TTC549 (cell line): ENCODE data around the gene NINJ1.

Source experiments
- FAIRE-seq: peaks from 2 replicates; lab custom pipeline; 2012; peaks lifted over from hg19 to GRCh38; lab: Jason Lieb, UNC

The NINJ1 gene

GRCh38 chr9:93099551-93100275 lies 34.3 kb downstream of the NINJ1 start:
- no peak for FAIRE-seq

DNA sequence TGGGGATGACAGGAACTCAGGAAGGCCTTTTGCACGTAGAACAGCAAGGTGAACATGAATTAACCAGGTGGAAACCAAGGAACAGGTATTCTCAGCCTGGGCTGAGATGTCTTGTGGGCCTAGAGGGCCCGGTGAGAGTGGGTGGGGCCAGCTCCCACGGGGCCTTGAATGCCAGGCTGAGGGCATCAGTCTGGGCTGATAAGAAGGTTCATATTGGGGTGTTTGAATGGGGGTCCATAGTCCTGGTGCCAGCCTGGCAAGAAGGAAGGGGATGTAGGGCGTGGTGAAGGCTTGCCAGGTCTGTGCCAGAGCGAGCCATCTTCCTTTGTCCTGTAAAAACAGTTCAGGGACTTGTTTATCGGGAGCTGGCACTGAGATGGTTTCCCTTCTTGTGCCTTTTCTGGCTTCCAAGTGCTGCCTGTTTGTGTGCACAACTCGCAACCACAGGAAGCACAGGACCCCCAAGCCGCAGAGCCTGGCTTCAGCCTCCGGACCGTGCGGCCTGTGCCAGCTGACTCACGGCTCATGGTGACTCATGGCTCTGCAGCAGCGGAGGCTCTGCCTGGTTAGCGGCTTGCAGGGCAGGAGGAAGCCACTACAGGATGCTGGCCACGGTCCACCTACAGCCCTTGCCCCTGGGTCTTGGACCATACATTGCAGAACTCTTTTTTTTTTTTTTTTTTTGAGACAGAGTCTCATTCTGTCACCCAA lies 35.7 kb downstream of the NINJ1 start:
- no peak for FAIRE-seq

DNA sequence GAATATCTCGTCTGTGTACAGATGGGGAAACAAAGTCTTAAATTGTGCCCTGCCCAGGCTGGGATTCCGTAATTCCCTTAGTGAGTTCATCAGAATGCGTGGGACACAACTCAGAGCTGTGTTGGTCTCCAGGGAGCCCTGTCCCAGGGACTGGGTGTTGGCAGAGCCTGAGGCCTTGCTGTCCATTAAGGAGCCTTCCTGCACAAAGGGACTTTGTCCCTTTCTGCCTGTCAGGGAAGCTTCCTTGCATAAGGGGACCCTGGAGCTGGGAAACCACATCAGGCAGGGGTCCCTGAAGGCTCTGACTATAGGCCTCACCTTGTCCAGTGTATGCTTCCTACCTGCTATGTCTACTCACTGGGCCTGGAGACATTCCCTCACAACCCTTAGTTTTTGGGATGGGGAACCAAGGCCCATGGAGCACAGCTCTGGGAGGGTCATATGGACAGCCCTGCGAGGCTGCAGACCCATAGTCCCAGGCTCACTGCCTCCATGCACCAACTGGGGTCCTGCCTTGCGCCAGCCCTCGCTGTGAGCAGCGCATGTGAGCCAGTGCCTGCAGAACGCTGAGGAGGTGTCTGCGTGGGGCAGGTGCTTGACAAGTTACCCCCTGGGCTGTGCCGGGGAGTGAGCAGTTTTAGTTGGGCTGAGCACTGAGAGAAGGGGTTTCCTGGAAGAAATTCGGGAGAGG lies 36.4 kb downstream of the NINJ1 start:
- no peak for FAIRE-seq

DNA sequence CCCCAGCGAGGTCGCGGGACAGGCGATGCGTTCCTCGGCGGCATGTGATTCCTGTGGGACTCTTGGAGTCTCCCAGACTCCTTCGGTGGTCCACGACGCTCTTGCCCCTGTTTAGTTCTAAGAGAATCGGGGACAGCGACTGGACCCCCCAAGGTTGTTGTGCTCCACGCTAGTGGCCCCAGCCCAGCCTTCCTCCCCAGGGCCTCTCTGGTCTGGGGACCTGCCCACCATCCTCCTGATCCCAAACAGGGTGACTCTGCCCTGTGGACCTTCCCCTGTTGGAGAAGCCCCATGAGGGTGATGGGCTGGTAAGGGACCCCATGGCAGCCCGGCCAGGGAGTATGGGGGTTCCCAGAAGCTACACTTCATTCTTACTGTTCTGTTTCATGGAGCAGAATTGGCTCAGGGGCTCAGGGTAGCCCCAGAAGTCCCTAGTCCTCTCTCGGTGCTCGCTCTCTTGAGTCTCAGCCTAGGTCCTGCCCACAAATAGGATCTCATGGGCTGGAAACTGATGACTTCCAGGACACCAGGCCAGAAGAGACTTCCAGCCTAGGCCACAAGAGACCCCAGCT lies 37.2 kb downstream of the NINJ1 start:
- FAIRE-seq = no peak

DNA sequence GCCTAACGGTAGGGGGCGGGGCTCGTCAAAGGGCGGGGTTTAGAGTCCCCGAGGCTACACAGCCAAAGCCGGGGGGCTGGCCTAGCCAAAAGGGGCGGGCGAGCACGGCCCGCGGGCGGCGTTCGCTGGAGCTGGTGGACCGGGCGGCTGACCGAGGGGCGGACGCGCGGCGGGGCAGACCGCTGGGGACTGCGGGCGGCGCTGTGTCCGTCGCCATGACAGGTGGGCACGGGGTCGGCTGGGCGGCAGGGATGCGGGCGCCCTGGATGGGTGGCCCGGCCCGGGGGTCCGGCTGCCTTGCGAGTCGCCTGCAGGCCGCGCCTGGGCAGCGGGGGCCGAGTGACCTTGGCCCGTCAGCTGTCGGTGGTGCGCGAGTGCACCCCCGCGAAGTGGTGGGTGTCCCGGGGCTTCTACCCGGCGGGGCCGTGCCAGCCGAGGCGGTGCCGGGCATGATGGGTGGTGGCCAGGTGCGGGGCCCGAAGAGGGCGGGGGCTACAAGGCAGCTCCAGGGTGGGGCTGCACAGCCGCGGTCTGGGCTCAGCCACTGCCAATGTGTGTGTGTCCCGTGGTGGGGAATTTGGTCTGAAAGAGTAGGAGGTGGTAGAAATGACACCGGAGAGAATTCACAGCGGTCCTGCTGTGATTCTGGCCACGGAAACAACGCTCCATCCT lies 37.8 kb downstream of the NINJ1 start, which contains the start of gene CARD19:
Gene CARD19 (plus strand): TSS at position 87 of the 672 bp plus-strand sequence. CDS start 129 bp downstream, at position 216.
- no peak for FAIRE-seq

- no peak for FAIRE-seq
These were observed 38.6 kb downstream of the NINJ1 start for GRCh38 chr9:93095205-93096130.

- no peak for FAIRE-seq
These were observed 39.3 kb downstream of the NINJ1 start for GRCh38 chr9:93094658-93095204.

- no peak for FAIRE-seq
These were observed 40.0 kb downstream of the NINJ1 start for GRCh38 chr9:93093877-93094657.

GRCh38 chr9:93093127-93093876 lies 40.7 kb downstream of the NINJ1 start:
- FAIRE-seq = no peak

DNA sequence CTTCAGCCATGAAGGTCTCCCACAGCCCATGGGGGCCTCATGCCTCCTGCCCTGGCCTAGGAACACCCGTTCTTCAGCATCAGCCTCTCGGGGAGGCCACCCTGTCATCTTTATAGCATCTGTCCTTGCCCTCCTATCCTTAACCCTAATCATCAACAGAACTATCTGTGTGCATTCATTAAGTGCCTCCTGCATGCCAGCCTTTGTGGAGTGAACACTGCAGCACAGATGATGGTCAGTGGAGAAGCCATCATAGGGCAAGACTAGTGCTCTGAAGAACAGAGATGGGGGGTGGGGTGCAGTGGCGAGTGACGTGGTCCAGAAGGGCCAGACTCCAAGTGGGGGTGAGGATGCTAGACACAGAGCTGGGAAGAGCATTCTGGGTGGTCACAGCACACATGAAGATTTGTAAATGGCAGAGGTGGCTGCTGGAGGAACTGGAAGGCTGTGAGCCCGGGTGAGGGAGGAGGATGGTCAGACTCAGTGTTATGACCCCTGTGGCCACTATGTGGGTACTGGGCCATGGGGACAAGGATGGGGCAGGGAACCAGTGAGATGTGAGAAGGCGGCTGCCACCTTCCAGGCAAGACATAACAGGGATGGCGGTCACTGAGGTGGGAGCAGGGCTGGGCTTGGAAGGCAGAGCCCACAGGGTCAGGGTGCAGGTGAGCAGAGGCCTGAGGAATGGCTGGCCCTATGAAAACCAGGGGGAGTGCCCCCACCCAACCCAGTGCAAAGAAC lies 41.6 kb downstream of the NINJ1 start:
- no peak for FAIRE-seq

GRCh38 chr9:93091453-93092081 lies 42.5 kb downstream of the NINJ1 start:
- FAIRE-seq = no peak

DNA sequence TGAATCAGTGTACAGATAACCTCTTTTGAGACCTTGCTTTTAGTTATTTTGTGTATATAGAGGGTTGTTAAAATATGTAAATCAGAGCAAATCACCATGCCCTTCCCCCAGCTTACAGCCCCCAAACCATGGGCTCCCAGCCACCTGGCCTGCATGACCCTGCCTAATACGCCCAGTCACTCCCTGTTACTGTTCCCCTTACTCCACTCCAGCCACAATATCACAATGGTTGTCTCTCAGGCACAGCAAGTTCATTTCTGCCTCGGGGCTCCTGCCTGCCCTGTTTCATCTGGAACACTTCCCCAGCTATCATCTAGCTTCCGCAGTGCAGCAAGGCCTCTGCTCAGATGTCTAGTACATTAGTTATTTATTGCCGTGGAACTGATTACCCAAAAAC lies 43.0 kb downstream of the NINJ1 start:
- FAIRE-seq = no peak

DNA sequence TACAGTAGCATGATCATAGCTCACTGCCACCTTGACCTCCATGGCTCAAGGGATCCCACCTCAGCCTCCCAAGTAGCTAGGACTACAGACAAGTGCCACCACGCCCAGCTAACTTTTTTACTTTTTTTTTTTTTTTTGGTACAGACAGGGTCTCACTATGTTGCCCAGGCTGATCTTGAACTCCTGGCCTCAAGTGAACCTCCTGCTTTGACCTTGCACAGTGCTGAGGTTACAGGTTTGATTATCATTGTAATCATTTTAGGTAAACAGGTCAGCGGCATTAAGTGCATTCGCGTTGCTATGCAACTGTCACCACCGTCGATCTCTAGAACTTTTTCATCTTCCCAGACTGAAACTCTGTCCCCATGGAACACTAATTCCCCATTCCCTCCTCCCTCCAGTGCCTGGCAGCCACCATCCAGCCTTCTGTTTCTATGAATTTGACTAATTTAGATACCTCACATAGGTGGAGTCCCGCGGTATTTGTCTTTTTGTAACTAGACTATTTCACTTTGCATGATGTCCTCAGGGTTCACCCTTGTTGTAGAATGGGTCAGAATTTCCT lies 43.9 kb downstream of the NINJ1 start:
- no peak for FAIRE-seq

DNA sequence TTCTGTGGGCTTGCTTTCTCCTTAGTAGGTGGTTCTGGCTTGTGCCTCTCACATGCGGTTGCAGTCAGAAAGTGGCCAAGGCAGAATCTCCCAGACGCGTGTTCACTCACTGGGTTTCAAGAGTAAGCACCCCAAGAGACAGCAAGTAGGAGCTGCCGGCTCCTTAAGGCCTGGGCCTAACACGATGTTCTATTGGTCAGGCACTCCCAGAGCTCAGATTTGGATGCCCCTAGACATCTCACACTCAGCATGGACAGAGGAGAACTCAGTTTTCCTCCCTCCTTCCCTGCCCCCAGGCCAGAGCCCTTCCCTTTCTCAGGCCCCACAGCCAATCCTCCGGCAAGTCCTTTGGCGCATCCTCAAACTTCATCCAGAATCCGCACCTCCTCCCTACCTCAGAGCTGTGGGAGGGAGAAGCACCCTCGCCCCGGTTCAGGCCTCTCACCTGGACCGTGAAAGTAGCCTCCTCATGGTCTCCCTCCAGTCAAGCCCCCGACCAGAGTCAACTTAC lies 44.5 kb downstream of the NINJ1 start:
- no peak for FAIRE-seq

DNA sequence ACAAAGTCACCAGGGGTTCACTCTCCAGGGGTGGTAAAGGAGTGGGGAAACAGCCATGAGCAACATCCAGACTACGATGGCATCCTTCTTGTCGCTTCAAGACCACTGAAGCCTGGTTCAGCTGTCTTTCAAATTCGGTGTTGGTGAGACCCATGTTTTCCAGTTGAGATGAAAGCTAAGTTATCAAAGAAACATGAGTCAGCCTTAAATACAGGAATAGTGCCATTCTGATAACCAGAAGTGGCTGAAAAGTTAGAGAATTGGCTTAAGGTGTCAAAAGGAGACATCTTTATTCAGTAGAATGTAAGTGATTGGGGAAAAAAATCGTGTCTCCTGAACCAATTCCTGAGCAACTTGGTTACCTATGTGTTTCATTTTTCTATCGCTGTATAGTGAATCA lies 45.0 kb downstream of the NINJ1 start:
- no peak for FAIRE-seq

GRCh38 chr9:93088656-93089015 lies 45.4 kb downstream of the NINJ1 start:
- FAIRE-seq = no peak

DNA sequence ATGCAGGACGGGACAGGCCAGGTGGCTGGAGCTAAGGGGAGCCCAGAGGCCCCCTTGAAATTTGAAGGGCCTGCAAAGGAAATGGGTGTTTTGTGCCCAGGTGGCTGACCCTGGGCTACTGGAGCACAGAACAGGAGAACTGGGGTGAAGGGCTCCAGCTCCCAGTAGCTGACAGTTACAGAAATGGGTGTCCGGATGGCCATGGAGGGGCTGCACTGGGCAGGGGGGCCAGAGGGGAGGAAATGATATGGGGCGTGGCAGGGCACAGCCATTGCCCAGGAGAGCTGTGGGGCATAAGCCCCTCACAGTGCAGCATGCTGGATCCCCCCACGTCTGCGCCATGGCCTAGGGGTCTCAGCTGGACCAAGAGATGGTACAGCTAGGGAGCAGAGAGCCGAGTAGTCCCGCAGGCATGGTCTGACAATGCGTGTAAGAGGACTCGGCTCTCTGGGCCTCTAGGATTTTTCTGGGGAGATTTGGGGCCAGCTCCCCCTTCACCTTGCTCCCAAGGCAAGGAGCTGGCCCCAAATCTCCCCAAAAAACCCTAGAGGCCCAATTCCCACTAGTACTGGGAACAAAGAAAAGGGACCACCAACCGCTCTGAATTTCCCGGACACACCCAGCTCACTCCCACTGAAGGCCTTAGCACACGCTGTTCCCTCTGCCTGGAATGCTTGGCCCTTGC lies 45.9 kb downstream of the NINJ1 start:
- no peak for FAIRE-seq
